HL-60 (cell line): ENCODE data around the gene ZSCAN1.
"Not testable (repeated sequence)": the region's sequence is repeated elsewhere in the genome, so short reads cannot be mapped to it uniquely, and the experiment has no call there.

Source experiments
- DNase-seq, 2 experiments: peaks; one replicate each; pipeline ENCODE4 v3.0.0-alpha.2; 2010 to 2020; ENCODE audit warnings: low read depth in 1 of 2, low spot score in 1 of 2
- H3K27ac ChIP-seq: fragments of 250-450 bp; sonication (Bioruptor Pico); replicated peaks from 2 replicates; pipeline ENCODE4 v1.5.1; 2020; ENCODE audit warnings: mild to moderate bottlenecking, moderate library complexity
- H3K27me3 ChIP-seq: fragments of 250-450 bp; sonication (Bioruptor Pico); 2 replicates; pipeline ENCODE4 v1.5.1; 2021; ENCODE audit warnings: mild to moderate bottlenecking, moderate library complexity; ENCODE audit not compliant: insufficient read depth, poor library complexity, severe bottlenecking
- H3K4me3 ChIP-seq: replicated peaks from 2 replicates; pipeline ENCODE4 v1.5.1; 2011; ENCODE audit warnings: mild to moderate bottlenecking, control low read depth, low read length; ENCODE audit not compliant: insufficient read depth
- CTCF ChIP-seq: IDR thresholded peaks from one replicate; pipeline ENCODE4 v1.5.1; 2011; ENCODE audit warnings: low read length, control low read depth, inconsistent platforms; ENCODE audit not compliant: insufficient read depth
- GABPA ChIP-seq: IDR thresholded peaks from 2 replicates; pipeline ENCODE4 v1.6.1; 2012; ENCODE audit warnings: low read depth
- POLR2AphosphoS5 ChIP-seq: IDR thresholded peaks from 2 replicates; pipeline ENCODE4 v1.6.1; 2012; ENCODE audit warnings: low read depth
- REST ChIP-seq: IDR thresholded peaks from 2 replicates; pipeline ENCODE4 v1.6.1; 2012; ENCODE audit warnings: low read depth; ENCODE audit not compliant: insufficient replicate concordance
- SPI1 ChIP-seq: IDR thresholded peaks from 2 replicates; pipeline ENCODE4 v1.6.1; 2012; ENCODE audit warnings: low read depth, mild to moderate bottlenecking, borderline replicate concordance

ZSCAN1 gene

GRCh38 chr19:58001895-58002369 is 31.9 kb upstream of the ZSCAN1 start:
- DNase-seq, result peak in 1 of 2 experiments; percentile 29
- Histone ChIP-seq H3K27me3 (no peaks in the 10 kb centered on the region), H3K4me3 (peak overlapping the region; percentile 64), H3K27ac (peak overlapping the region; percentile 93)
- TF ChIP-seq GABPA (no peak), SPI1 (no peak), REST (no peak), POLR2AphosphoS5 (no peak), CTCF (no peak)

GRCh38 chr19:58002384-58003173 is 31.2 kb upstream of the ZSCAN1 start, which contains the start of gene ZNF606:
Gene ZNF606, minus strand, starts transcription at chr19:58002820. Its CDS starts 1,501 bp downstream, at chr19:58001319.
- peak; percentile 80 to 85 for DNase-seq
- peak within 1 kb of the TSS; percentile 64 for H3K4me3 ChIP-seq
- no peak for TF ChIP-seq SPI1
- TF ChIP-seq POLR2AphosphoS5, result peak; percentile 69
- peak; percentile 82 for TF ChIP-seq GABPA
- H3K27ac ChIP-seq, result peak within 1 kb of the TSS; percentile 93
- H3K27me3 ChIP-seq, result no peaks in the 10 kb centered on the region

- Histone ChIP-seq H3K27me3 (no peaks in the 10 kb centered on the region), H3K4me3 (peak overlapping the region; percentile 64), H3K27ac (peak overlapping the region; percentile 93)
- no peak for TF ChIP-seq GABPA
- no peak for TF ChIP-seq SPI1
- no peak for TF ChIP-seq REST
- no peak for TF ChIP-seq CTCF
- no peak; the same call in 1 of the 2 replicates for TF ChIP-seq POLR2AphosphoS5
- DNase-seq, result no peak
These were observed 30.5 kb upstream of the ZSCAN1 start for GRCh38 chr19:58003174-58003828.

GRCh38 chr19:58007285-58007684 is 26.5 kb upstream of the ZSCAN1 start:
- H3K4me3 ChIP-seq, result no peak overlapping the region
- H3K27me3 ChIP-seq, result no peaks in the 10 kb centered on the region
- no peak overlapping the region for H3K27ac ChIP-seq
- peak in 1 of 2 experiments; percentile 31 for DNase-seq
- TF ChIP-seq GABPA, result no peak
- TF ChIP-seq SPI1, result no peak
- TF ChIP-seq POLR2AphosphoS5, result no peak
- no peak for TF ChIP-seq REST
- no peak for TF ChIP-seq CTCF

- H3K27me3 ChIP-seq, H3K27ac ChIP-seq, DNase-seq: not testable (repeated sequence)
- peak overlapping the region; percentile 78; the same call in 1 of the 2 replicates for H3K4me3 ChIP-seq
These were observed 24.9 kb upstream of the ZSCAN1 start for GRCh38 chr19:58008877-58009276.
